Pancreas (tissue), 10 donors: ENCODE results near the gene DYNC1I1. TPM values are rescaled to one million over a fixed set of nuclear protein-coding genes. Genes with fewer than 3 reads are reported as not detected.
A peak's percentile ranks its signal among the peaks of the same experiment; 100 is the strongest.

Experiments used
- ATAC-seq, 4 donors: fragments of 200-7000 bp; cut with Tn5 transposase; one replicate each; pipeline versions ENCODE4 v1.8.0 to v1.9.1; 2020; ENCODE audit warnings: mild to moderate bottlenecking in 4 of 4, moderate library complexity in 4 of 4
- DNase-seq, 6 donors: peaks; one replicate each; pipeline ENCODE4 v3.0.0-alpha.2; 2020
- FAIRE-seq: peaks from 2 replicates; lab custom pipeline; 2012; peaks lifted over from hg19 to GRCh38; lab: Jason Lieb, UNC
- H3K27ac ChIP-seq, 4 donors: fragments of 200-600 bp; sonication (generic); 1 replicate in 3 of 4; 2 replicates in 1 of 4; pipeline versions ENCODE4 v1.5.0 to v1.8.0; 2020
- H3K27me3 ChIP-seq, 4 donors: fragments of 200-600 bp; one replicate each; pipeline ENCODE4 v1.8.0; 2021
- H3K36me3 ChIP-seq, 3 donors: fragments of 200-600 bp; sonication (generic) in 1 of 3; one replicate each; pipeline versions ENCODE4 v1.5.0 to v1.8.0; 2020 to 2021
- H3K4me1 ChIP-seq, 3 donors: fragments of 200-600 bp; one replicate each; pipeline ENCODE4 v1.8.0; 2021
- H3K4me3 ChIP-seq, 4 donors: fragments of 200-600 bp; sonication (generic) in 2 of 4; one replicate each; pipeline versions ENCODE4 v1.5.0 to v1.8.0; 2020 to 2021
- H3K9me3 ChIP-seq, 4 donors: fragments of 200-600 bp; one replicate each; pipeline ENCODE4 v1.8.0; 2021
- WGBS, 2 donors: extraction: QIAGEN DNeasy Blood & Tissue Kit; methylation state at CpG; one replicate each; pipeline ENCODE4 v1.1.7; 2013; 5-methylcytosine and 5-hydroxymethylcytosine counted together
- intact Hi-C, 3 donors: fragments of 100-400 bp; cut with DNase I; formaldehyde crosslinking; loops; one replicate each; pipeline versions ENCODE4 v1.11.1 to v1.14.2; 2022
- polyA plus RNA-seq, 2 donors: library from polyadenylated mRNA; stranded (reverse); fragments of 200-250 nt; gene quantifications; one replicate each; pipeline ENCODE4 v1.2.3, GENCODE V29; 2013
- total RNA-seq, 6 donors: library from RNA; stranded (reverse); fragmentation: NEBNext Ultra II Directional in 4 of 6; extraction: Animal tissue kit (Norgen Biotek cat#: 25700) in 4 of 6; gene quantifications; one replicate each; pipeline versions ENCODE4 v1.2.1 to v1.2.4, GENCODE V29; 2021 to 2023
- TF ChIP-seq, protein P1 (sequence below), 4 donors: fragments of 200-600 bp; sonication (generic) in 3 of 4; IDR thresholded peaks; one replicate each; pipeline versions ENCODE4 v1.5.0 to v1.8.0; 2021; ENCODE audit warnings: antibody characterized with exemption in 4 of 4
- donor health status: healthy with polysubstance abuse.
- donor health status: DM: no; HTN: no; CAD: no; lungs with moderate emphysema.
- donor health status: DM: no; HTN: no; CAD: no.
- donor health status: control.
- donor health status: control.
- donor health status: Bipolar disorder and iron deficiency.
- donor health status: DM: yes; HTN: yes; CAD: no.
- donor health status: DM: no; HTN: no; CAD: no.
- donor health status: DM: no; HTN: no; CAD: no.
- donor health status: DM: yes; HTN: yes; CAD: no.

The DYNC1I1 gene
- total and polyA plus RNA-seq, 8 donors = 0.71 to 5.5 (median 1.3) TPM

DNA sequence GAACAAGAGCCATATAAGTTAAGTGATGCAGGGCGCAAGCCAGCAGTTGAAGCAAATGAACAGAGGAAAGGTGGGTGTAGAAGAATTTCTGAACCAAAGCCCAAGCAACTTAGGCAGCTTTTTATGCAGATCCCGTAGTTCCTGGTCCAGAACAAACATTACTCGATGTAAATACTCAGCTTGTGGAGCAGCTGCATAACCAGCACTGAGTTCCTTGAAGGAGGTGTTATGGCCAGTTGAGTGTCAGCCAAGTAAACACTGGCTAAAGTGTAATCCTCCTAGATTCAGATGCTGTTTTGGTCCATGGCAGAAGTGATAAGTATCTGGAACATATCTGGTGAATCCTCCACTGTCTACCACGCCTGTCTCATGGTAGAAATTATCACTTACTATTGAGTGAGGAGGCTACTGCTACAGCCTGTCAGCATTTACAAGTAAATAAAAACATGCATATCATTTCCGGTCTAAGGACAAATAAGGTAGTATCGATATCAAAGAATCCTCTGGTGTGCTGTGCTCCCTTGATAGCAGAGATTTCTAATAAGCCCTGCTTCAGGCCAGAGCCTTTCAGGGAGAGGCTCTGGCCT lies 213.9 kb downstream of the DYNC1I1 start:
- H3K27ac ChIP-seq = no peak overlapping the region
- no peaks in the 10 kb centered on the region for H3K9me3 ChIP-seq
- peaks cover 0 to under 1% (median 0%) of the 10 kb centered on the region in 4 donors for H3K27me3 ChIP-seq
- FAIRE-seq (no peak), ATAC-seq (no peak), DNase-seq (no peak)
- TF ChIP-seq, protein P1, sequence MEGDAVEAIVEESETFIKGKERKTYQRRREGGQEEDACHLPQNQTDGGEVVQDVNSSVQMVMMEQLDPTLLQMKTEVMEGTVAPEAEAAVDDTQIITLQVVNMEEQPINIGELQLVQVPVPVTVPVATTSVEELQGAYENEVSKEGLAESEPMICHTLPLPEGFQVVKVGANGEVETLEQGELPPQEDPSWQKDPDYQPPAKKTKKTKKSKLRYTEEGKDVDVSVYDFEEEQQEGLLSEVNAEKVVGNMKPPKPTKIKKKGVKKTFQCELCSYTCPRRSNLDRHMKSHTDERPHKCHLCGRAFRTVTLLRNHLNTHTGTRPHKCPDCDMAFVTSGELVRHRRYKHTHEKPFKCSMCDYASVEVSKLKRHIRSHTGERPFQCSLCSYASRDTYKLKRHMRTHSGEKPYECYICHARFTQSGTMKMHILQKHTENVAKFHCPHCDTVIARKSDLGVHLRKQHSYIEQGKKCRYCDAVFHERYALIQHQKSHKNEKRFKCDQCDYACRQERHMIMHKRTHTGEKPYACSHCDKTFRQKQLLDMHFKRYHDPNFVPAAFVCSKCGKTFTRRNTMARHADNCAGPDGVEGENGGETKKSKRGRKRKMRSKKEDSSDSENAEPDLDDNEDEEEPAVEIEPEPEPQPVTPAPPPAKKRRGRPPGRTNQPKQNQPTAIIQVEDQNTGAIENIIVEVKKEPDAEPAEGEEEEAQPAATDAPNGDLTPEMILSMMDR (IDR thresholded peaks at IDR 0.05) = no peak
- intact Hi-C loops = no loop called here
- WGBS, 2 donors = 52 to 57% methylated on average over 6 of the region's 6 CpGs
- no peaks in the 10 kb centered on the region for H3K4me1 ChIP-seq
- no peaks in the 10 kb centered on the region for H3K36me3 ChIP-seq
- no peak overlapping the region for H3K4me3 ChIP-seq

DNA sequence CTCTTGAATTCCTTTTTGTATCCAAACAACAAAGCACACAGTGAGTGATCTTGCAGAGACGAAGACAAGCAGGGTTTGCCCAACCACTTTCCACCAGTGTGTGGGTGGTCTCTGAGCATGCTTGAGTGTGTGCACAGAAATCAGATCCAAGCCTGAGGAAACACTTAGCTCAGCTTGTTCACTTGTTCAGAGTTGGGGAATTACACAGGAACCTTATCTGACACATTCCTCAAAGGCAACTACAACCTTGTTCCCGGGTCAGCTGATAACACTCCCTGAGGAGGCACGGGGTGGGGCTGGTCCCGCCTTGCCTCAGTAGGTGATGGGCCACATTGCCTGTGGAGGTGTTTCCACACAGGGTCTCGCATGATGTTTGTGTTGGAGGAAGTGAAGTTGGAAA lies 216.9 kb downstream of the DYNC1I1 start:
- peak in 1 of 4 donors; percentile 46 for ATAC-seq
- no peaks in the 10 kb centered on the region for H3K36me3 ChIP-seq
- WGBS, 2 donors = 34 to 38% methylated on average over 5 of the region's 5 CpGs
- TF ChIP-seq, protein P1 (IDR thresholded peaks at IDR 0.05) = no peak
- intact Hi-C loops = no loop called here
- H3K27ac ChIP-seq = no peak overlapping the region
- H3K4me1 ChIP-seq = no peaks in the 10 kb centered on the region
- DNase-seq = no peak
- H3K27me3 ChIP-seq = peaks cover 0 to 4% (median 0%) of the 10 kb centered on the region in 4 donors
- no peak overlapping the region for H3K4me3 ChIP-seq
- FAIRE-seq = no peak
- no peaks in the 10 kb centered on the region for H3K9me3 ChIP-seq

DNA sequence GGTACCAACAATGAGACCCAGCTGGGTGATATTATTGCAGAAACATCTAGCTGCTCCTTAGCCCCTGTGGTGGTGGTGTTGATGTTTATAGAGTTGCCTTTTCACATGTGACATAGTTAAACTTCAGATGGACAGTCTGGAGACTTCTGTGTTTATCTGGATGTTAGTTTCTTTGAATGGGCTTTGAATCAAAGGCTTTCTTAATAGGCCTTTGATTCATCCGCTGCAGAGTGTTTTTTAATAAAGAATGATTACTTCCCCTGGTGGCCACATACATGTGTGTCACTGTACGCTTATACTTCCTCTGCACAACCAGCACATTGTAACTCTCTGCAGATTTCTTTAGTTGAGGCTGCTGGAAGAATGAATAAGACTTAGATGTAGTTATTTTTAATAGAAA lies 221.0 kb downstream of the DYNC1I1 start:
- 86 to 87% methylated on average over 2 of the region's 2 CpGs for WGBS, 2 donors
- H3K9me3 ChIP-seq = no peaks in the 10 kb centered on the region
- DNase-seq (no peak), ATAC-seq (no peak), FAIRE-seq (no peak)
- H3K4me1 ChIP-seq = no peaks in the 10 kb centered on the region
- TF ChIP-seq, protein P1 (IDR thresholded peaks at IDR 0.05) = no peak
- no peak overlapping the region for H3K27ac ChIP-seq
- intact Hi-C loops = no loop called here
- H3K4me3 ChIP-seq = no peak overlapping the region
- H3K36me3 ChIP-seq = no peaks in the 10 kb centered on the region
- peaks cover 0 to 4% (median 0%) of the 10 kb centered on the region in 4 donors for H3K27me3 ChIP-seq

DNA sequence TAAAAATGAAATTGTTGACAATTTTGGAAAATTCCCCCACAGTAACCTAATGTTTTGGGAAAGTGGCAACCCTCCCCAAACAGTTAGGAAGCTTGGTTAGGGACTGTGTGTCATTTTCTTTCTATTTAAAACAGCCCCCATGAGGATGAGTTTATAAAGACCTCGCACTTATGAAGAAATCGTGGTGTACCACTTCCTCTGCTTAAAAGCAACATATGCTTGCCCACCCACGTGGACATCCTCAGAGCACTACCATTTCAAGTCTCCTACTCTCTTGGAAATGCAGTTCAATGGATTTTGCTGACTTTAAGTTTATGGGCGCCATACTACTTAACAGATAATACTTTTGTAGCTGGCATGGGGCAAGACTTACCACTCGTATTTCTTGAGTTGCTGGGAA lies 223.8 kb downstream of the DYNC1I1 start:
- no peak overlapping the region for H3K4me3 ChIP-seq
- peaks cover 0 to 4% (median 0%) of the 10 kb centered on the region in 4 donors for H3K27me3 ChIP-seq
- no peaks in the 10 kb centered on the region for H3K36me3 ChIP-seq
- H3K9me3 ChIP-seq = no peaks in the 10 kb centered on the region
- FAIRE-seq (no peak), DNase-seq (no peak), ATAC-seq (no peak)
- TF ChIP-seq, protein P1 (IDR thresholded peaks at IDR 0.05) = no peak
- no peaks in the 10 kb centered on the region for H3K4me1 ChIP-seq
- WGBS, 2 donors = 63 to 69% methylated on average over 5 of the region's 5 CpGs
- no peak overlapping the region for H3K27ac ChIP-seq
- intact Hi-C loops = no loop called here

DNA sequence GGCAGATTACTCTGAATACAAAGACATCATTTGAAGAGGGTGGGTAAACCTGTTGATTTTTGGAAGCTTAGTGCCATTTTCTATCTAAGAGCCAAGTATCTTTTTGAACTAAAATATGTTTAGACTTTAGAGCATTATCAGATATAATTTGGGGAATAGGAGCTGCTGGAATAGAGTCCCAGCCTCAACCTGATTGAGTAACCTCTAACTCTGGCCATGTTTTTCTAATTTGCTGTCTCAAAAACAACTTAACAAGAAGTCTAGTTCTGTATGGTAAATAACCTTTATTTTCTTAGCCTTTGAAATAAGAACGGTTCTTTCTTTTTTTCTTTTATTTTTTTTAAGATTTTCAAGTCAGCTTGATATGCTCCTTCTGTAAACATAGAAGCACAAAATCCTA lies 224.5 kb downstream of the DYNC1I1 start:
- FAIRE-seq (no peak), ATAC-seq (no peak), DNase-seq (no peak)
- WGBS, 2 donors = 36 to 63% methylated on average over 1 of the region's 1 CpG
- H3K27ac ChIP-seq = no peak overlapping the region
- no peaks in the 10 kb centered on the region for H3K4me1 ChIP-seq
- H3K36me3 ChIP-seq = no peaks in the 10 kb centered on the region
- no peaks in the 10 kb centered on the region for H3K9me3 ChIP-seq
- TF ChIP-seq, protein P1 (IDR thresholded peaks at IDR 0.05) = no peak
- intact Hi-C loops = no loop called here
- H3K27me3 ChIP-seq = no peaks in the 10 kb centered on the region
- no peak overlapping the region for H3K4me3 ChIP-seq
